Uterus (tissue), 4 donors: ENCODE measurements around the gene TRPC4. TPM values are rescaled to one million over a fixed set of nuclear protein-coding genes. Genes with fewer than 3 reads are reported as not detected.

Experiments used
- DNase-seq, 2 donors: peaks; one replicate each; pipeline ENCODE4 v3.0.0-alpha.2; 2019 to 2020
- H3K27ac ChIP-seq, 2 donors: fragments of 200-600 bp; sonication (generic); 1 replicate in 1 of 2; 2 replicates in 1 of 2; pipeline ENCODE4 v1.5.1; 2016 to 2018
- H3K27me3 ChIP-seq, 2 donors: fragments of 200-600 bp; sonication (generic); one replicate each; pipeline ENCODE4 v1.5.1; 2018 to 2019; ENCODE audit warnings: control low read depth in 1 of 2
- H3K36me3 ChIP-seq, 2 donors: fragments of 200-600 bp; sonication (generic); one replicate each; pipeline ENCODE4 v1.5.1; 2019; ENCODE audit warnings: control low read depth in 1 of 2
- H3K4me1 ChIP-seq, 2 donors: fragments of 200-600 bp; sonication (generic); one replicate each; pipeline ENCODE4 v1.5.1; 2018 to 2019; ENCODE audit warnings: control low read depth in 1 of 2
- H3K4me3 ChIP-seq, 2 donors: fragments of 200-600 bp; sonication (generic); 1 replicate in 1 of 2; 2 replicates in 1 of 2; pipeline ENCODE4 v1.5.1; 2018 to 2019; ENCODE audit warnings: mild to moderate bottlenecking in 1 of 2
- H3K9me3 ChIP-seq, 2 donors: fragments of 200-600 bp; sonication (generic); one replicate each; pipeline ENCODE4 v1.5.1; 2019; ENCODE audit warnings: control low read depth in 1 of 2
- POLR2A ChIP-seq, 2 donors: fragments of 450-650 bp; IDR thresholded peaks; one replicate each; pipeline ENCODE4 v1.6.1; 2016; ENCODE audit warnings: antibody characterized with exemption in 2 of 2, mild to moderate bottlenecking in 1 of 2, moderate library complexity in 1 of 2
- intact Hi-C: fragments of 100-400 bp; cut with DNase I; formaldehyde crosslinking; loops from one replicate; pipeline ENCODE4 v1.15.1; 2023; ENCODE audit warnings: low total_unique reads
- total RNA-seq, 4 donors: library from RNA; depleted of rRNA in 3 of 4; stranded (reverse); fragments of >200 nt in 3 of 4; gene quantifications; one replicate each; pipeline versions ENCODE4 v1.1.0 to v1.2.4, GENCODE V29; 2014 to 2023
- TF ChIP-seq, protein P1 (sequence below), 4 experiments: fragments of 200-600 bp in 2 of 4; fragments of 450-650 bp in 2 of 4; sonication (generic) in 2 of 4; IDR thresholded peaks; one replicate each; pipeline ENCODE4 v1.5.1; 2016 to 2019; ENCODE audit warnings: antibody characterized with exemption in 4 of 4, mild to moderate bottlenecking in 2 of 4, moderate library complexity in 1 of 4
- donor health status: DM: yes; HTN: yes; CAD: no.

Gene TRPC4
- total RNA-seq, 4 donors from 2014 or later, result 2.4 to 13.4 (median 12.9) TPM

DNA sequence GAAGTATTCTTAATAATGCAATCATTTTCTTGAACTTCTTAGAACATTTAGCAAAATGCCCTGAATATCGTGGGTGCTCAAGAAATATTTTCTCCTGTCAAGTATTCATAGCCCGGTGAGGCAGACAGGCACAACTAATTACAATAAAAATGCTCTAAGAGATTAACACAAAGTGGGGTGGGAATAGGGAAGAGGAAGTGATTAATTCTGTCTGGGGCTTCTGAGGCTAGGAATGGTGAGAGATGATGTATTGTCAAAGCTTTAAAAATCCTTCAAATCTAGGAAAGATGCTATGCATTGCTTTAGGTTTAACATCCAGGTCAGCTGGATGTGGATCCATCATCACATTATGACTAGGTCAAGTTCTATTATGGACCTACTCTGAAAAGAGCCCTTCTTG is 204.2 kb downstream of the TRPC4 start:
- H3K4me1 ChIP-seq, result no peaks in the 10 kb centered on the region
- intact Hi-C loops, result no loop called here
- no peaks in the 10 kb centered on the region for H3K36me3 ChIP-seq
- no peaks in the 10 kb centered on the region for H3K27me3 ChIP-seq
- no peak for DNase-seq
- TF ChIP-seq, protein P1, sequence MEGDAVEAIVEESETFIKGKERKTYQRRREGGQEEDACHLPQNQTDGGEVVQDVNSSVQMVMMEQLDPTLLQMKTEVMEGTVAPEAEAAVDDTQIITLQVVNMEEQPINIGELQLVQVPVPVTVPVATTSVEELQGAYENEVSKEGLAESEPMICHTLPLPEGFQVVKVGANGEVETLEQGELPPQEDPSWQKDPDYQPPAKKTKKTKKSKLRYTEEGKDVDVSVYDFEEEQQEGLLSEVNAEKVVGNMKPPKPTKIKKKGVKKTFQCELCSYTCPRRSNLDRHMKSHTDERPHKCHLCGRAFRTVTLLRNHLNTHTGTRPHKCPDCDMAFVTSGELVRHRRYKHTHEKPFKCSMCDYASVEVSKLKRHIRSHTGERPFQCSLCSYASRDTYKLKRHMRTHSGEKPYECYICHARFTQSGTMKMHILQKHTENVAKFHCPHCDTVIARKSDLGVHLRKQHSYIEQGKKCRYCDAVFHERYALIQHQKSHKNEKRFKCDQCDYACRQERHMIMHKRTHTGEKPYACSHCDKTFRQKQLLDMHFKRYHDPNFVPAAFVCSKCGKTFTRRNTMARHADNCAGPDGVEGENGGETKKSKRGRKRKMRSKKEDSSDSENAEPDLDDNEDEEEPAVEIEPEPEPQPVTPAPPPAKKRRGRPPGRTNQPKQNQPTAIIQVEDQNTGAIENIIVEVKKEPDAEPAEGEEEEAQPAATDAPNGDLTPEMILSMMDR (IDR thresholded peaks at IDR 0.05), result no peak
- TF ChIP-seq POLR2A (IDR thresholded peaks at IDR 0.05), result no peak
- no peak overlapping the region for H3K27ac ChIP-seq
- no peaks in the 10 kb centered on the region for H3K9me3 ChIP-seq
- no peak overlapping the region for H3K4me3 ChIP-seq

DNA sequence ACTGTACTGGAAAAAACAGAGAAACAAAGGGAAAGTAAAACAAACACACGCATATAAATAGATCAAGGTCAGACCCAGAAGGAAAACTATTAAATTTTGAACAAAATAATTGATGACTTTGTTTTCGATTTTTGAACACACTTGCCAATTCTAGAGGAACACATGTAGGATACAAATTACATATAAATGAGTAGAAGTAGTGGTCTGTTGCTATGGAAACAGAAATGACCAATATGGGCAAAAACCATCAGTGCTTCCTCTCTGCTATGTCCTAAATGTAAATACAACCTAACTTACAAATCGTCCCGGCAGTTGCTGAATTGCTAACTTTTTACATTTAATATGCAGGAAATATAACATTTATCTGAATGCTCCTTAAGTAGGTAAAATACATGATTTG is 205.8 kb downstream of the TRPC4 start:
- Histone ChIP-seq H3K9me3 (no peaks in the 10 kb centered on the region), H3K4me3 (no peak overlapping the region), H3K4me1 (no peaks in the 10 kb centered on the region), H3K27ac (no peak overlapping the region), H3K27me3 (no peaks in the 10 kb centered on the region), H3K36me3 (no peaks in the 10 kb centered on the region)
- TF ChIP-seq, protein P1 (IDR thresholded peaks at IDR 0.05), result no peak
- TF ChIP-seq POLR2A (IDR thresholded peaks at IDR 0.05), result no peak
- intact Hi-C loops, result no loop called here
- DNase-seq, result no peak

DNA sequence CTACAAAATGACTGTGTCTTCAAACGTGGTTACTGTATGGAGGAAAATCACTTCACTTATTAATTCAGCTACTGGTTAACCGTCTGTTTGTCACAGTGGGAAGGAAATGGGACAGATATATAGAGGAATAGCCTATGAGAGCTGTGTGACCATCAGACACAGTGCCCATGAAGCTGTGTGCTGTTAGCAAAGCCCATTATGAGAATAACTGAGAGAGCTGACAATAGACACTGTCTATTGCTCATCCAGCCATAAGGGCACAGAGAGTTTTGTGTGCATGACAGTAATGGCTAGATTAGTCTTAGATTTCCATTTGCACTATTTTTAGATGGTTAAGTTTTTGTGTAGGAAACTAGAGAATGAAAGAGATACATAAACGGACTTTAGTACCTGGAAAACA is 206.9 kb downstream of the TRPC4 start:
- intact Hi-C loops, result no loop called here
- no peak for TF ChIP-seq POLR2A (IDR thresholded peaks at IDR 0.05)
- TF ChIP-seq, protein P1 (IDR thresholded peaks at IDR 0.05), result no peak
- Histone ChIP-seq H3K4me1 (no peaks in the 10 kb centered on the region), H3K27me3 (no peaks in the 10 kb centered on the region), H3K27ac (no peak overlapping the region), H3K4me3 (no peak overlapping the region), H3K36me3 (no peaks in the 10 kb centered on the region), H3K9me3 (no peaks in the 10 kb centered on the region)
- DNase-seq, result no peak

DNA sequence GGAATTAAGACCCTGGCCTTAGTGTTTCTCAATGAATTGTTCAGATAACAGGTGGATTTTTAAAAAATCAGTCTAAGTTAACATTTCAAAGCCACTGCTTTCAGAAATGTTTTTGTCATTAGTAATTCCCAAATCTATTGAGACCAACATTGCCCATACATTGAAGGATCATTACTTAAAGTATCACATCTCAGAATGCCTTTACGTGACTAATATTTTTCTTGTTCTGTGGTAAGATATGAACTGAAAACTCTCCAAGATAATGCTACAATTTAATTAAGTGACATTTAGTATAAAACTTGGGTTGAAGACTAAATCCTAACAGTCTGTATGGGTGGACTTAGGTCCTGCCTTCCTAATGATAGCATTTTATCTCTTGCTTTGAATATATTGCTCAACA is 211.6 kb downstream of the TRPC4 start:
- H3K4me1 ChIP-seq, result no peaks in the 10 kb centered on the region
- no peak overlapping the region for H3K4me3 ChIP-seq
- intact Hi-C loops, result no loop called here
- H3K36me3 ChIP-seq, result no peaks in the 10 kb centered on the region
- no peaks in the 10 kb centered on the region for H3K27me3 ChIP-seq
- TF ChIP-seq, protein P1 (IDR thresholded peaks at IDR 0.05), result no peak
- no peak for DNase-seq
- H3K27ac ChIP-seq, result no peak overlapping the region
- H3K9me3 ChIP-seq, result no peaks in the 10 kb centered on the region

DNA sequence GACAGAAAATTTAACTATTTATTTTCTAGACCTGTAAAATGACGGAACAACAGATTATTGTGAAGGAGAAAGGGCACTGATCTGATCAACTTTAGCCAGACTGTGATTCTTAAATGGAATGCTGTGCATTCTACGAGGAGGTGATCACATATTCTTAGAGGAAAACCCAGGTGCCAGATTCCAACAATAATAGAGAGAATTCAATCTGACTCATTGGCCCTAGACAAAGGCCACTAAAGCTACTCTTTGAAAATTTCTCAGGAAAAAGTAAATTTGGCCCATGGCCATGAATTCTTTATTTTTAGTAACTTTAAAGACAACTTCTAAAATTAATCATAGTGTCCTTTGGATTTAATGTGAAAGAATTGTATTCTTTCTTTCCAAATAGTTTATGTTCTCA is 212.4 kb downstream of the TRPC4 start:
- DNase-seq, result no peak
- Histone ChIP-seq H3K4me3 (no peak overlapping the region), H3K9me3 (no peaks in the 10 kb centered on the region), H3K27ac (no peak overlapping the region), H3K4me1 (no peaks in the 10 kb centered on the region), H3K27me3 (no peaks in the 10 kb centered on the region), H3K36me3 (no peaks in the 10 kb centered on the region)
- intact Hi-C loops, result no loop called here
- TF ChIP-seq POLR2A (IDR thresholded peaks at IDR 0.05), result no peak
- TF ChIP-seq, protein P1 (IDR thresholded peaks at IDR 0.05), result no peak
